Esophagus muscularis mucosa (tissue), 4 donors: ENCODE measurements around the gene RTP2. TPM values are rescaled to one million over a fixed set of nuclear protein-coding genes. Genes with fewer than 3 reads are reported as not detected.
A peak's percentile ranks its signal among the peaks of the same experiment; 100 is the strongest.

ENCODE experiments used
- DNase-seq: peaks from one replicate; pipeline ENCODE4 v3.0.0-alpha.2; 2017; ENCODE audit errors: extremely low spot score
- H3K27ac ChIP-seq, 4 donors: fragments of 200-600 bp; sonication (generic); replicated peaks in 1 of 4; 1 replicate in 3 of 4; 2 replicates in 1 of 4; pipeline ENCODE4 v1.5.1; 2016 to 2019; ENCODE audit warnings: mild to moderate bottlenecking in 1 of 4
- H3K27me3 ChIP-seq, 4 donors: fragments of 200-600 bp; sonication (generic); one replicate each; pipeline versions ENCODE4 v1.5.1 to v1.6.0; 2016 to 2019
- H3K36me3 ChIP-seq, 4 donors: fragments of 200-600 bp; sonication (generic); one replicate each; pipeline ENCODE4 v1.5.1; 2016 to 2019
- H3K4me1 ChIP-seq, 4 donors: fragments of 200-600 bp; sonication (generic); one replicate each; pipeline ENCODE4 v1.5.1; 2016 to 2019
- H3K4me3 ChIP-seq, 4 donors: fragments of 200-600 bp; sonication (generic); 1 replicate in 2 of 4; 2 replicates in 2 of 4; pipeline ENCODE4 v1.5.1; 2016 to 2019; ENCODE audit warnings: mild to moderate bottlenecking in 4 of 4, moderate library complexity in 1 of 4
- H3K9me3 ChIP-seq, 4 donors: fragments of 200-600 bp; sonication (generic); 1 replicate in 3 of 4; 2 replicates in 1 of 4; pipeline ENCODE4 v1.5.1; 2016 to 2019
- EP300 ChIP-seq: sonication (generic); formaldehyde crosslinking; IDR thresholded peaks from one replicate; pipeline ENCODE4 v1.6.1; 2017; ENCODE audit warnings: antibody characterized with exemption
- POLR2A ChIP-seq: fragments of 450-650 bp; IDR thresholded peaks from one replicate; pipeline ENCODE4 v1.6.1; 2017; ENCODE audit warnings: antibody characterized with exemption, moderate library complexity, mild to moderate bottlenecking, low read depth
- POLR2AphosphoS5 ChIP-seq, 2 donors: sonication (generic); formaldehyde crosslinking; IDR thresholded peaks; one replicate each; pipeline ENCODE4 v1.6.1; 2017; ENCODE audit warnings: antibody characterized with exemption in 2 of 2
- WGBS: methylation state at CpG from one replicate; pipeline ENCODE4 v1.1.5; 2018; 5-methylcytosine and 5-hydroxymethylcytosine counted together
- intact Hi-C: fragments of 100-400 bp; cut with DNase I; formaldehyde crosslinking; loops from one replicate; pipeline ENCODE4 v1.15.1; 2023
- total RNA-seq, 4 donors: library from RNA; depleted of rRNA; stranded (reverse); fragments of >200 nt; gene quantifications; one replicate each; pipeline versions ENCODE4 v1.1.0 to v1.2.1, GENCODE V29; 2016
- TF ChIP-seq, protein P1 (sequence below), 3 experiments: fragments of 200-600 bp in 2 of 3; fragments of 450-650 bp in 1 of 3; sonication (generic) in 2 of 3; IDR thresholded peaks; one replicate each; pipeline ENCODE4 v1.5.1; 2017 to 2019; ENCODE audit warnings: antibody characterized with exemption in 3 of 3, mild to moderate bottlenecking in 2 of 3, moderate library complexity in 1 of 3

The RTP2 gene
- total RNA-seq, 4 donors from 2014 or later, result not detected

DNA sequence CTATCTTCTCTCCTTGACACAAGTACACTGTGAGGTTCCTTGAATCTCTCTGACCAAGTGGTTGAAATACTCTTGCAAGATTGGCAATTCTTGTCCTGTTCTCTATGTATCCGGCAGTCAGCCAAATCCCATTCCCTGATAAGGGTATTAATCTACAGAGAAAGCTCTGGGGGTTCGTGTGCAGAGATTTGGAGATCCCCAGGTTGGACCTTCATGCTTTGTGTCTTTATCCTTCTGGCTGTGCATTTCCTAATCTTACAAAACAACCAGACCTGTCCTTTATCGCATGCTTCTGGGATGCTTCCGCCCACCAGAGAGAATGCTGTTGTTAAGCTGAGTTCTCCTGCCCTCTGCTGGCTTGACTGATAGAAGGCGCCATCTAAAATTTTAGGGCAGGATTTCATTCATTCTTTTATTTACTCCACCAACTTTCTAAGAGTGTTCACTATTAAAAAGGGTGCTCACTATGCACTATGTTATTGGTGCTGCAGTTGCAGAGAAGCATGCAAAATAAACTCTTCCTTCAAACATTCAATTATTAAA, 23.6 kb downstream of the RTP2 start:
- Histone ChIP-seq H3K36me3 (no peaks in the 10 kb centered on the region), H3K27ac (no peak overlapping the region), H3K9me3 (no peaks in the 10 kb centered on the region), H3K4me1 (peaks cover 0 to 11% (median 4%) of the 10 kb centered on the region in 4 donors), H3K4me3 (no peak overlapping the region), H3K27me3 (no peaks in the 10 kb centered on the region)
- peak; percentile 70 for DNase-seq
- no peak for TF ChIP-seq POLR2A
- TF ChIP-seq, protein P1, sequence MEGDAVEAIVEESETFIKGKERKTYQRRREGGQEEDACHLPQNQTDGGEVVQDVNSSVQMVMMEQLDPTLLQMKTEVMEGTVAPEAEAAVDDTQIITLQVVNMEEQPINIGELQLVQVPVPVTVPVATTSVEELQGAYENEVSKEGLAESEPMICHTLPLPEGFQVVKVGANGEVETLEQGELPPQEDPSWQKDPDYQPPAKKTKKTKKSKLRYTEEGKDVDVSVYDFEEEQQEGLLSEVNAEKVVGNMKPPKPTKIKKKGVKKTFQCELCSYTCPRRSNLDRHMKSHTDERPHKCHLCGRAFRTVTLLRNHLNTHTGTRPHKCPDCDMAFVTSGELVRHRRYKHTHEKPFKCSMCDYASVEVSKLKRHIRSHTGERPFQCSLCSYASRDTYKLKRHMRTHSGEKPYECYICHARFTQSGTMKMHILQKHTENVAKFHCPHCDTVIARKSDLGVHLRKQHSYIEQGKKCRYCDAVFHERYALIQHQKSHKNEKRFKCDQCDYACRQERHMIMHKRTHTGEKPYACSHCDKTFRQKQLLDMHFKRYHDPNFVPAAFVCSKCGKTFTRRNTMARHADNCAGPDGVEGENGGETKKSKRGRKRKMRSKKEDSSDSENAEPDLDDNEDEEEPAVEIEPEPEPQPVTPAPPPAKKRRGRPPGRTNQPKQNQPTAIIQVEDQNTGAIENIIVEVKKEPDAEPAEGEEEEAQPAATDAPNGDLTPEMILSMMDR (IDR thresholded peaks at IDR 0.05), result peak; percentile 46 to 55 (median 51)
- WGBS, result 33% methylated on average over 5 of the region's 5 CpGs
- intact Hi-C loops, result loop anchor here (1.0 to 2.0 kb wide), 2 partner anchors 359 to 458 kb away; no protein-coding TSS in a partner anchor

DNA sequence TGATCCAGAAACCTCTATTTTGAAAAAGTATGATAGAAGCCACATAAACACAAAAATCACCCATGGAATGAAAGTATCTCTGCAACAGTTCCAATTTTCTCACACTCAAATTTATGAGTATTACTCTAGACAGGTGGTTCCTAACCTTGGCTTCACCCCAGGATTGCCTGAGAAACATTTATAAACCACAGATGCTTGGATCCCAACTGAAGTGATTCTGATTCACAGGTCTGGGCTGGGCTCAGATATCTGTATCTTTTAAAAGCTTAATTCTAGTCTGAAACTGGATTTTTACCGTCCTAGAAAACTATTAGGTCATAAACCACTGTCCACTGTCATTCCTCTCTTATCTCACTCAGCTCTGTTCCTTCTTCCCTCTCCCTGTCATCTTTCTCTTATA, 24.8 kb downstream of the RTP2 start:
- peak; percentile 14 for DNase-seq
- WGBS, result 25% methylated on average over 1 of the region's 1 CpG
- TF ChIP-seq POLR2AphosphoS5 (IDR thresholded peaks at IDR 0.05) (no peak), POLR2A (no peak), EP300 (no peak)
- TF ChIP-seq, protein P1 (IDR thresholded peaks at IDR 0.05), result no peak
- Histone ChIP-seq H3K36me3 (no peaks in the 10 kb centered on the region), H3K4me1 (peaks cover 0 to 11% (median 4%) of the 10 kb centered on the region in 4 donors), H3K4me3 (no peak overlapping the region), H3K27me3 (peaks cover 0 to 8% (median 0%) of the 10 kb centered on the region in 4 donors), H3K9me3 (no peaks in the 10 kb centered on the region), H3K27ac (no peak overlapping the region)
- intact Hi-C loops, result loop anchor here (2.0 kb wide), 1 partner anchor 457 kb away; no protein-coding TSS in a partner anchor

DNA sequence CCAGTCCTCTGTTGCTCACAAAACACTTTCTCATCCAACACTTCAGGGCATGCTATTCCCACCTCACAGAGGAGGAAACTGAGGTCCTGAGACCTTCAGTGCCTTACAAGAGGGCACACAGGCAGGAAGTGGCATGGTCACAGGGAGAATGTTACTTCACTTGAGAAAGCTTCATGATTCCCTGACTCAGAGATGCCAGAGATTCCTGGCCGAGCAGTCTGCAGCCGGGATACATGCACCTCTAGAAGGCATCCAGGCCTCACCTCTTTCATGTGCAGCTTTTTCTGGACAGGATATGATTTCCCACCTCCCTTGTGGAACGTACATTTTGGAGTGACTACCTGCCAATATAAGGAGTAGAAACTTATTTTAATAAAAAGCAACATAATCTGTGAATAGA, 29.3 kb downstream of the RTP2 start:
- WGBS, result 75% methylated on average over 2 of the region's 3 CpGs
- Histone ChIP-seq H3K4me3 (no peak overlapping the region), H3K36me3 (no peaks in the 10 kb centered on the region), H3K9me3 (no peaks in the 10 kb centered on the region), H3K27me3 (peaks cover 0 to 53% (median 8%) of the 10 kb centered on the region in 4 donors), H3K4me1 (no peaks in the 10 kb centered on the region), H3K27ac (no peak overlapping the region)
- intact Hi-C loops, result no loop called here
- DNase-seq, result peak; percentile 60
- no peak for TF ChIP-seq POLR2A
- TF ChIP-seq, protein P1 (IDR thresholded peaks at IDR 0.05), result no peak
- no peak for TF ChIP-seq EP300
- no peak for TF ChIP-seq POLR2AphosphoS5 (IDR thresholded peaks at IDR 0.05)

DNA sequence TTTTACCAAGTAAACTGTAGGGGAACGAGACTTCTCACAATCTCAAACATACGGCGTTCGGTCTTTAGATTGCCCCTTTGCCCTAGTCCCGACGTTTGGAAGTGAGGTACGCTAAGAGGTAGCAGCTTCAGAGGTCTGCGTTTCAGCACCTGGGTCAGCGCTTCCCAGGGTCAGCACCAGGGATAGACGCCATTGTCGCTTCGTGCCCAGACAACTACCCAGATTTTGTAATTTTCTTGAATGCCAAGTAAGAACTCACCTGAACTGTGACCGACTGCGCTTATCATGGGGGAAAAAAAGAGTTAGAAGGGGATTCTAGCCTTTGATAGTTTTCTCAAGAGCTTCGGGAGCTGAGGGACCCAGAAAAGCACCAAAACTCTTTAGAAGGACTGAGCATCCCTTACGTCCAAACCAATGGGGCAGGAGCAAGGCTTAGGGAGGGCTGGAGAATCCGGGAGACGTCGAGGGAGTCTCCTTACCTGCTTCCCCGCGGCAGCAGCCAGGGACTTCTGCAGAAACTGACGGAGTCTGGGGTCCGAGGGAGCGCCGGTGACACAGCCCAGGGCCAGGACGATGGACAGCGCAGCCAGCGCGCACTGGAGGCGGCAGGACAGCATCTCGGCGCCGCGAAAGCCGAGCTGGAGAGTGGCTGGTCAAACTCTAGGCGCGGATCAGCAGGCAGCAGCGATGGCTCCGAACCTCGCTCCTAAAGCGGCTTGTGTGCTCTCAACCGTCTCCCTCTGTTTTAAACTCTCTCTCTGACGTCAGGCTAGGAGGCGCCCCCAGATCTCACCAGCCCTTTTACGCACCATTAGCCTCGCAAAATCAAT, 32.5 kb downstream of the RTP2 start, which contains the start of gene SST:
TSS of gene SST (minus strand) at position 720 of the 830 bp plus-strand sequence. CDS start at position 617, 103 bp downstream.
- no peak within 1 kb of the TSS for H3K27ac ChIP-seq
- peak; percentile 53 for DNase-seq
- intact Hi-C loops, result no loop called here
- WGBS, result 5% methylated on average over 33 of the region's 46 CpGs
- H3K4me1 ChIP-seq, result no peaks in the 10 kb centered on the region
- H3K4me3 ChIP-seq, result no peak within 1 kb of the TSS
- no peaks in the 10 kb centered on the region for H3K36me3 ChIP-seq
- TF ChIP-seq EP300 (no peak), POLR2A (no peak), POLR2AphosphoS5 (IDR thresholded peaks at IDR 0.05) (no peak)
- TF ChIP-seq, protein P1 (IDR thresholded peaks at IDR 0.05), result no peak
- peaks cover 0 to 63% (median 8%) of the 10 kb centered on the region in 4 donors for H3K27me3 ChIP-seq
- H3K9me3 ChIP-seq, result no peaks in the 10 kb centered on the region
